ENCODE measurements around the gene ARL6IP4. TPM values are rescaled to one million over a fixed set of nuclear protein-coding genes. Genes with fewer than 3 reads are reported as not detected.

Gene ARL6IP4
- total RNA-seq, 2 experiments from 2014 or later, result 228 to 263 TPM

GRCh38 chr12:123021688-123022604 lies 41.5 kb downstream of the ARL6IP4 start:
- no peak for TF ChIP-seq EZH2phosphoT487 (IDR thresholded peaks at IDR 0.05; ENCODE audit: borderline replicate concordance, low read depth, low read length)
- no peak overlapping the region for H3K27ac ChIP-seq (ENCODE audit: low read depth, low read length, poor library complexity, severe bottlenecking)
- POLR2A ChIA-PET, result interaction anchor here (0.9 to 1.6 kb wide), 2 partner anchors 15 to 16 kb away, joined by 3 to 5 read pairs; no protein-coding TSS in a partner anchor
- H3K9me3 ChIP-seq (ENCODE audit: low read length), result no peaks in the 10 kb centered on the region
- BruUV-seq (replicated peaks), result no TSS peak
- CTCF ChIA-PET (ENCODE audit: unreplicated experiment), result no interaction called here
- no peaks in the 10 kb centered on the region for H3K4me1 ChIP-seq (ENCODE audit: insufficient read depth, low read length, poor library complexity, severe bottlenecking)
- no peaks in the 10 kb centered on the region for H3K36me3 ChIP-seq (ENCODE audit: insufficient read depth, low read length)
- intact Hi-C loops (cut with micrococcal nuclease; ENCODE audit: unreplicated experiment), result no loop called here
- H3K9me2 ChIP-seq (ENCODE audit: insufficient read depth, low read length), result no peaks in the 10 kb centered on the region
- DNase-seq (ENCODE audit: low spot score), result no peak
- no peak overlapping the region for H3K4me3 ChIP-seq (ENCODE audit: low read depth, low read length, poor library complexity, severe bottlenecking)
- H3K4me2 ChIP-seq (ENCODE audit: low read length), result no peak overlapping the region
- H2AFZ ChIP-seq (ENCODE audit: low read length), result no peak overlapping the region
- H3K79me2 ChIP-seq (ENCODE audit: insufficient read depth, low read depth, low read length), result no peaks in the 10 kb centered on the region
- H4K20me1 ChIP-seq (ENCODE audit: insufficient read depth, low read length), result no peaks in the 10 kb centered on the region

GRCh38 chr12:123022846-123023245 lies 42.4 kb downstream of the ARL6IP4 start:
- H3K4me1 ChIP-seq (ENCODE audit: insufficient read depth, low read length, poor library complexity, severe bottlenecking), result no peaks in the 10 kb centered on the region
- no peak overlapping the region for H3K27ac ChIP-seq (ENCODE audit: low read depth, low read length, poor library complexity, severe bottlenecking)
- intact Hi-C loops (cut with micrococcal nuclease; ENCODE audit: unreplicated experiment), result no loop called here
- no peak overlapping the region for H3K4me3 ChIP-seq (ENCODE audit: low read depth, low read length, poor library complexity, severe bottlenecking)
- no TSS peak for BruUV-seq (replicated peaks)
- H3K9me3 ChIP-seq (ENCODE audit: low read length), result no peaks in the 10 kb centered on the region
- DNase-seq (ENCODE audit: low spot score), result no peak
- no peak overlapping the region for H2AFZ ChIP-seq (ENCODE audit: low read length)
- H3K79me2 ChIP-seq (ENCODE audit: insufficient read depth, low read depth, low read length), result no peaks in the 10 kb centered on the region
- H3K36me3 ChIP-seq (ENCODE audit: insufficient read depth, low read length), result no peaks in the 10 kb centered on the region
- H3K4me2 ChIP-seq (ENCODE audit: low read length), result no peak overlapping the region
- ChIA-PET CTCF (ENCODE audit: unreplicated experiment) (no interaction called here), POLR2A (no interaction called here)
- H3K9me2 ChIP-seq (ENCODE audit: insufficient read depth, low read length), result no peaks in the 10 kb centered on the region
- no peak for TF ChIP-seq CTCF (conservative IDR thresholded peaks at IDR 0.05; ENCODE audit: low read length)
- TF ChIP-seq EZH2phosphoT487 (IDR thresholded peaks at IDR 0.05; ENCODE audit: borderline replicate concordance, low read depth, low read length), result no peak
- no peaks in the 10 kb centered on the region for H4K20me1 ChIP-seq (ENCODE audit: insufficient read depth, low read length)

GRCh38 chr12:123024819-123025391 lies 44.4 kb downstream of the ARL6IP4 start:
- Histone ChIP-seq H3K4me3 (ENCODE audit: low read depth, low read length, poor library complexity, severe bottlenecking) (no peak overlapping the region), H3K4me2 (ENCODE audit: low read length) (no peak overlapping the region), H3K9me2 (ENCODE audit: insufficient read depth, low read length) (no peaks in the 10 kb centered on the region), H3K27ac (ENCODE audit: low read depth, low read length, poor library complexity, severe bottlenecking) (no peak overlapping the region), H3K36me3 (ENCODE audit: insufficient read depth, low read length) (no peaks in the 10 kb centered on the region), H2AFZ (ENCODE audit: low read length) (no peak overlapping the region), H4K20me1 (ENCODE audit: insufficient read depth, low read length) (no peaks in the 10 kb centered on the region), H3K4me1 (ENCODE audit: insufficient read depth, low read length, poor library complexity, severe bottlenecking) (no peaks in the 10 kb centered on the region), H3K79me2 (ENCODE audit: insufficient read depth, low read depth, low read length) (no peaks in the 10 kb centered on the region), H3K9me3 (ENCODE audit: low read length) (no peaks in the 10 kb centered on the region)
- ChIA-PET POLR2A (no interaction called here), CTCF (ENCODE audit: unreplicated experiment) (no interaction called here)
- intact Hi-C loops (cut with micrococcal nuclease; ENCODE audit: unreplicated experiment), result no loop called here
- no peak for DNase-seq (ENCODE audit: low spot score)
- TF ChIP-seq CTCF (conservative IDR thresholded peaks at IDR 0.05; ENCODE audit: low read length) (no peak), EZH2phosphoT487 (IDR thresholded peaks at IDR 0.05; ENCODE audit: borderline replicate concordance, low read depth, low read length) (no peak)
- no TSS peak for BruUV-seq (replicated peaks)

All from OCI-LY7 (cell line).